WTC11 (cell line): ENCODE data around the gene CHCHD1.

Experiments
- CBFB ChIP-seq: sonication (generic); formaldehyde crosslinking; IDR thresholded peaks from 2 replicates; pipeline ENCODE4 v1.8.1; 2022; ENCODE audit warnings: mild to moderate bottlenecking, low read depth, missing genetic modification reagents
- CREM ChIP-seq: sonication (generic); formaldehyde crosslinking; IDR thresholded peaks from 2 replicates; pipeline ENCODE4 v1.8.1; 2022; ENCODE audit warnings: mild to moderate bottlenecking, missing genetic modification reagents, moderate library complexity
- ESRRA ChIP-seq: sonication (generic); formaldehyde crosslinking; IDR thresholded peaks from 2 replicates; pipeline ENCODE4 v1.8.1; 2022; ENCODE audit warnings: mild to moderate bottlenecking, missing genetic modification reagents, borderline replicate concordance
- GRHL2 ChIP-seq: fragments of 250-450 bp; sonication (Bioruptor Pico); IDR thresholded peaks from 2 replicates; pipeline ENCODE4 v1.8.0; 2022; ENCODE audit warnings: mild to moderate bottlenecking, moderate library complexity; ENCODE audit not compliant: insufficient replicate concordance, severe bottlenecking
- HMGXB4 ChIP-seq: sonication (generic); formaldehyde crosslinking; IDR thresholded peaks from 2 replicates; pipeline ENCODE4 v1.8.1; 2023; ENCODE audit warnings: mild to moderate bottlenecking, moderate library complexity, missing genetic modification reagents
- NR2C2 ChIP-seq: sonication (generic); formaldehyde crosslinking; IDR thresholded peaks from 2 replicates; pipeline ENCODE4 v1.8.0; 2022; ENCODE audit warnings: mild to moderate bottlenecking, missing genetic modification reagents
- NR3C1 ChIP-seq: sonication (generic); formaldehyde crosslinking; conservative IDR thresholded peaks from 2 replicates; pipeline ENCODE4 v1.8.1; 2023; ENCODE audit warnings: low read depth, mild to moderate bottlenecking, missing genetic modification reagents
- RELA ChIP-seq: sonication (generic); formaldehyde crosslinking; IDR thresholded peaks from 2 replicates; pipeline ENCODE4 v1.8.1; 2022; ENCODE audit warnings: missing genetic modification reagents, mild to moderate bottlenecking, borderline replicate concordance
- USF2 ChIP-seq: sonication (generic); formaldehyde crosslinking; IDR thresholded peaks from 2 replicates; pipeline ENCODE4 v1.8.1; 2023; ENCODE audit warnings: mild to moderate bottlenecking, missing genetic modification reagents, moderate library complexity
- TF ChIP-seq, protein P1 (sequence below): fragments of 200-600 bp; IDR thresholded peaks from 2 replicates; pipeline ENCODE4 v1.8.0; 2022; ENCODE audit warnings: antibody characterized with exemption

GRCh38 chr10:73734796-73735305 lies 47.0 kb upstream of the CHCHD1 start:
- no peak for TF ChIP-seq NR3C1 (CRISPR knock-in tag)
- no peak for TF ChIP-seq CREM
- TF ChIP-seq, protein P1, sequence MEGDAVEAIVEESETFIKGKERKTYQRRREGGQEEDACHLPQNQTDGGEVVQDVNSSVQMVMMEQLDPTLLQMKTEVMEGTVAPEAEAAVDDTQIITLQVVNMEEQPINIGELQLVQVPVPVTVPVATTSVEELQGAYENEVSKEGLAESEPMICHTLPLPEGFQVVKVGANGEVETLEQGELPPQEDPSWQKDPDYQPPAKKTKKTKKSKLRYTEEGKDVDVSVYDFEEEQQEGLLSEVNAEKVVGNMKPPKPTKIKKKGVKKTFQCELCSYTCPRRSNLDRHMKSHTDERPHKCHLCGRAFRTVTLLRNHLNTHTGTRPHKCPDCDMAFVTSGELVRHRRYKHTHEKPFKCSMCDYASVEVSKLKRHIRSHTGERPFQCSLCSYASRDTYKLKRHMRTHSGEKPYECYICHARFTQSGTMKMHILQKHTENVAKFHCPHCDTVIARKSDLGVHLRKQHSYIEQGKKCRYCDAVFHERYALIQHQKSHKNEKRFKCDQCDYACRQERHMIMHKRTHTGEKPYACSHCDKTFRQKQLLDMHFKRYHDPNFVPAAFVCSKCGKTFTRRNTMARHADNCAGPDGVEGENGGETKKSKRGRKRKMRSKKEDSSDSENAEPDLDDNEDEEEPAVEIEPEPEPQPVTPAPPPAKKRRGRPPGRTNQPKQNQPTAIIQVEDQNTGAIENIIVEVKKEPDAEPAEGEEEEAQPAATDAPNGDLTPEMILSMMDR = no peak
- no peak for TF ChIP-seq NR2C2
- no peak for TF ChIP-seq ESRRA
- TF ChIP-seq HMGXB4 (CRISPR knock-in tag) = no peak
- TF ChIP-seq USF2 (CRISPR knock-in tag) = no peak
- TF ChIP-seq RELA = no peak
- no peak for TF ChIP-seq CBFB
- TF ChIP-seq GRHL2 (CRISPR knock-in tag) = no peak
